Measurements from ENCODE around the gene PLEKHM3.

- TF ChIP-seq YY1 (IDR thresholded peaks at IDR 0.05; ENCODE audit: low read depth) = no peak
- TF ChIP-seq ZBTB7A (IDR thresholded peaks at IDR 0.05; ENCODE audit: low read depth) = no peak
- TF ChIP-seq TCF12 (IDR thresholded peaks at IDR 0.05; ENCODE audit: low read depth) = no peak
These were observed 69.9 kb downstream of the PLEKHM3 start for GRCh38 chr2:207955456-207955855.
